GM19438 (cell line): ENCODE data around the gene RIC3.

ENCODE experiments used
- ATAC-seq: cut with Tn5 transposase; IDR thresholded peaks from one replicate; pipeline ENCODE4 v1.9.1; 2021; ENCODE audit warnings: low read depth; ENCODE audit not compliant: unreplicated experiment

Gene RIC3

GRCh38 chr11:8106679-8107078, 62.1 kb downstream of the RIC3 start:
- no peak for ATAC-seq

- no peak for ATAC-seq
Observed at GRCh38 chr11:8105666-8106065, 63.2 kb downstream of the RIC3 start.

- no peak for ATAC-seq
Observed at GRCh38 chr11:8105133-8105532, 63.7 kb downstream of the RIC3 start.

- ATAC-seq, result no peak
Observed at GRCh38 chr11:8103909-8104308, 64.9 kb downstream of the RIC3 start.

GRCh38 chr11:8102965-8103364, 65.9 kb downstream of the RIC3 start:
- ATAC-seq, result no peak

GRCh38 chr11:8102296-8102915, 66.4 kb downstream of the RIC3 start:
- no peak for ATAC-seq

GRCh38 chr11:8101421-8101820, 67.4 kb downstream of the RIC3 start:
- ATAC-seq, result no peak

GRCh38 chr11:8100605-8101004, 68.2 kb downstream of the RIC3 start:
- no peak for ATAC-seq

GRCh38 chr11:8100158-8100557, 68.7 kb downstream of the RIC3 start:
- no peak for ATAC-seq

GRCh38 chr11:8099291-8099899, 69.4 kb downstream of the RIC3 start:
- ATAC-seq, result peak; percentile 70

- no peak for ATAC-seq
Observed at GRCh38 chr11:8098879-8099278, 69.9 kb downstream of the RIC3 start.

- ATAC-seq, result no peak
Observed at GRCh38 chr11:8098361-8098760, 70.5 kb downstream of the RIC3 start.

GRCh38 chr11:8097926-8098325, 70.9 kb downstream of the RIC3 start:
- ATAC-seq, result no peak

GRCh38 chr11:8097468-8097867, 71.4 kb downstream of the RIC3 start:
- no peak for ATAC-seq

GRCh38 chr11:8097062-8097461, 71.8 kb downstream of the RIC3 start:
- no peak for ATAC-seq

GRCh38 chr11:8096575-8096974, 72.2 kb downstream of the RIC3 start:
- ATAC-seq, result no peak

GRCh38 chr11:8095806-8096522, 72.9 kb downstream of the RIC3 start:
- no peak for ATAC-seq

- no peak for ATAC-seq
Observed at GRCh38 chr11:8095371-8095770, 73.5 kb downstream of the RIC3 start.

- no peak for ATAC-seq
Observed at GRCh38 chr11:8094656-8095055, 74.2 kb downstream of the RIC3 start.

GRCh38 chr11:8093931-8094575, 74.8 kb downstream of the RIC3 start:
- no peak for ATAC-seq

GRCh38 chr11:8092587-8093424, 76.0 kb downstream of the RIC3 start:
- peak; percentile 87 for ATAC-seq
